Measurements from ENCODE around the gene MYO1A.

Gene MYO1A

DNA sequence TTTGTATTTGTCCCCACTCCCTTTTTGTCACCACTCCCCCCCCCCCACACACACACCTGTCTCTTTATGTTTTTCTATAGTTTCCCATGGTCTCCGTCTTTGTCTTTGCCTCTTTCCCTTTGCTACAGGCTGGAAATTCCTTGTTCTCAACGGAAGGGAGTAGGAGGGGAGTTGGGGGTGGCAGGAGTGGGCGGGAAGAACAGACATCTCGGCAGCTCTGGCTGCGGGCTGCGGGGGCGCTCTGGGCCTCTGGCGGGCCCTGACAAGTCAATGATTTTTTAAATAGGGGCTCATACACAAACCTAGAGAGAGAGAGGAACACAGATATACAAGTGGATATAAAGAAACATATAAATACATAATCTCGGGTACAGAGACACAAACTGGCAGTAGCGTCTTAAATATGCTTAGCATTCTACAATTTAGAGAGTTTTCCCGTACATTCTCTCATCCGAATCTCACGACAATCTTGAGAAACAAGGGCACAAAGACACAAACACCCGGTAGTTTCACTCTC lies 36.6 kb upstream of the MYO1A start (continued):
- TF ChIP-seq, protein P1, sequence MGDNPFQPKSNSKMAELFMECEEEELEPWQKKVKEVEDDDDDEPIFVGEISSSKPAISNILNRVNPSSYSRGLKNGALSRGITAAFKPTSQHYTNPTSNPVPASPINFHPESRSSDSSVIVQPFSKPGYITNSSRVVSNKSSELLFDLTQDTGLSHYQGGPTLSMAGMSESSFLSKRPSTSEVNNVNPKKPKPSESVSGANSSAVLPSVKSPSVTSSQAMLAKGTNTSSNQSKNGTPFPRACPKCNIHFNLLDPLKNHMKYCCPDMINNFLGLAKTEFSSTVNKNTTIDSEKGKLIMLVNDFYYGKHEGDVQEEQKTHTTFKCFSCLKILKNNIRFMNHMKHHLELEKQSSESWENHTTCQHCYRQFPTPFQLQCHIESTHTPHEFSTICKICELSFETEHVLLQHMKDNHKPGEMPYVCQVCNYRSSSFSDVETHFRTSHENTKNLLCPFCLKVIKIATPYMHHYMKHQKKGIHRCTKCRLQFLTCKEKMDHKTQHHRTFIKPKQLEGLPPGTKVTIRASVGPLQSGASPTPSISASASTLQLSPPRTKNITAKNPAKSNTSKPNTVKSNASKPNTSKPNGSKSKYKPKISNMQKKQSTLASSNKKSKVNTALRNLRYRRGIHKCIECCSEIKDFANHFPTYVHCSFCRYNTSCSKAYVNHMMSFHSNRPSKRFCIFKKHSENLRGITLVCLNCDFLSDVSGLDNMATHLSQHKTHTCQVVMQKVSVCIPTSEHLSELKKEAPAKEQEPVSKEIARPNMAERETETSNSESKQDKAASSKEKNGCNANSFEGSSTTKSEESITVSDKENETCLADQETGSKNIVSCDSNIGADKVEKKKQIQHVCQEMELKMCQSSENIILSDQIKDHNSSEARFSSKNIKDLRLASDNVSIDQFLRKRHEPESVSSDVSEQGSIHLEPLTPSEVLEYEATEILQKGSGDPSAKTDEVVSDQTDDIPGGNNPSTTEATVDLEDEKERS (tag by site-specific recombination; IDR thresholded peaks at IDR 0.05), result no peak
- TF ChIP-seq OSR2 (tag by site-specific recombination; IDR thresholded peaks at IDR 0.05) (no peak), ZBTB21 (tag by site-specific recombination; IDR thresholded peaks at IDR 0.05) (no peak), ZNF530 (tag by site-specific recombination; IDR thresholded peaks at IDR 0.05; ENCODE audit: low read depth) (no peak), ZNF19 (tag by site-specific recombination; IDR thresholded peaks at IDR 0.05; ENCODE audit: low read depth) (no peak), ZNF510 (tag by site-specific recombination; IDR thresholded peaks at IDR 0.05; ENCODE audit: insufficient replicate concordance) (no peak), ZNF391 (tag by site-specific recombination; IDR thresholded peaks at IDR 0.05; ENCODE audit: borderline replicate concordance, low read depth) (peak; percentile 18; the same call in 1 of the 2 replicates), GLI4 (tag by site-specific recombination; IDR thresholded peaks at IDR 0.05) (no peak), ZNF175 (tag by site-specific recombination; IDR thresholded peaks at IDR 0.05) (no peak), ZNF621 (tag by site-specific recombination; IDR thresholded peaks at IDR 0.05) (no peak), ZNF202 (tag by site-specific recombination; IDR thresholded peaks at IDR 0.05; ENCODE audit: borderline replicate concordance) (no peak), ZNF521 (tag by site-specific recombination; IDR thresholded peaks at IDR 0.05) (no peak), ZNF214 (tag by site-specific recombination; IDR thresholded peaks at IDR 0.05; ENCODE audit: borderline replicate concordance) (no peak), TCF7L2 (IDR thresholded peaks at IDR 0.05; ENCODE audit: borderline replicate concordance, low read depth, low read length) (no peak), SALL2 (tag by site-specific recombination; IDR thresholded peaks at IDR 0.05; ENCODE audit: borderline replicate concordance) (no peak), ZNF785 (tag by site-specific recombination; IDR thresholded peaks at IDR 0.05) (no peak), ZNF544 (tag by site-specific recombination; IDR thresholded peaks at IDR 0.05) (no peak), ZNF658 (tag by site-specific recombination; IDR thresholded peaks at IDR 0.05) (no peak), HIC1 (tag by site-specific recombination; IDR thresholded peaks at IDR 0.05) (no peak)
- TF ChIP-seq, protein P2, sequence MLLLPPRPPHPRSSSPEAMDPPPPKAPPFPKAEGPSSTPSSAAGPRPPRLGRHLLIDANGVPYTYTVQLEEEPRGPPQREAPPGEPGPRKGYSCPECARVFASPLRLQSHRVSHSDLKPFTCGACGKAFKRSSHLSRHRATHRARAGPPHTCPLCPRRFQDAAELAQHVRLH (tag by site-specific recombination; IDR thresholded peaks at IDR 0.05), result no peak
- TF ChIP-seq, protein P3, sequence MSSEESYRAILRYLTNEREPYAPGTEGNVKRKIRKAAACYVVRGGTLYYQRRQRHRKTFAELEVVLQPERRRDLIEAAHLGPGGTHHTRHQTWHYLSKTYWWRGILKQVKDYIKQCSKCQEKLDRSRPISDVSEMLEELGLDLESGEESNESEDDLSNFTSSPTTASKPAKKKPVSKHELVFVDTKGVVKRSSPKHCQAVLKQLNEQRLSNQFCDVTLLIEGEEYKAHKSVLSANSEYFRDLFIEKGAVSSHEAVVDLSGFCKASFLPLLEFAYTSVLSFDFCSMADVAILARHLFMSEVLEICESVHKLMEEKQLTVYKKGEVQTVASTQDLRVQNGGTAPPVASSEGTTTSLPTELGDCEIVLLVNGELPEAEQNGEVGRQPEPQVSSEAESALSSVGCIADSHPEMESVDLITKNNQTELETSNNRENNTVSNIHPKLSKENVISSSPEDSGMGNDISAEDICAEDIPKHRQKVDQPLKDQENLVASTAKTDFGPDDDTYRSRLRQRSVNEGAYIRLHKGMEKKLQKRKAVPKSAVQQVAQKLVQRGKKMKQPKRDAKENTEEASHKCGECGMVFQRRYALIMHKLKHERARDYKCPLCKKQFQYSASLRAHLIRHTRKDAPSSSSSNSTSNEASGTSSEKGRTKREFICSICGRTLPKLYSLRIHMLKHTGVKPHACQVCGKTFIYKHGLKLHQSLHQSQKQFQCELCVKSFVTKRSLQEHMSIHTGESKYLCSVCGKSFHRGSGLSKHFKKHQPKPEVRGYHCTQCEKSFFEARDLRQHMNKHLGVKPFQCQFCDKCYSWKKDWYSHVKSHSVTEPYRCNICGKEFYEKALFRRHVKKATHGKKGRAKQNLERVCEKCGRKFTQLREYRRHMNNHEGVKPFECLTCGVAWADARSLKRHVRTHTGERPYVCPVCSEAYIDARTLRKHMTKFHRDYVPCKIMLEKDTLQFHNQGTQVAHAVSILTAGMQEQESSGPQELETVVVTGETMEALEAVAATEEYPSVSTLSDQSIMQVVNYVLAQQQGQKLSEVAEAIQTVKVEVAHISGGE (tag by site-specific recombination; conservative IDR thresholded peaks at IDR 0.05; ENCODE audit: low read depth), result no peak
- TF ChIP-seq, protein P4, sequence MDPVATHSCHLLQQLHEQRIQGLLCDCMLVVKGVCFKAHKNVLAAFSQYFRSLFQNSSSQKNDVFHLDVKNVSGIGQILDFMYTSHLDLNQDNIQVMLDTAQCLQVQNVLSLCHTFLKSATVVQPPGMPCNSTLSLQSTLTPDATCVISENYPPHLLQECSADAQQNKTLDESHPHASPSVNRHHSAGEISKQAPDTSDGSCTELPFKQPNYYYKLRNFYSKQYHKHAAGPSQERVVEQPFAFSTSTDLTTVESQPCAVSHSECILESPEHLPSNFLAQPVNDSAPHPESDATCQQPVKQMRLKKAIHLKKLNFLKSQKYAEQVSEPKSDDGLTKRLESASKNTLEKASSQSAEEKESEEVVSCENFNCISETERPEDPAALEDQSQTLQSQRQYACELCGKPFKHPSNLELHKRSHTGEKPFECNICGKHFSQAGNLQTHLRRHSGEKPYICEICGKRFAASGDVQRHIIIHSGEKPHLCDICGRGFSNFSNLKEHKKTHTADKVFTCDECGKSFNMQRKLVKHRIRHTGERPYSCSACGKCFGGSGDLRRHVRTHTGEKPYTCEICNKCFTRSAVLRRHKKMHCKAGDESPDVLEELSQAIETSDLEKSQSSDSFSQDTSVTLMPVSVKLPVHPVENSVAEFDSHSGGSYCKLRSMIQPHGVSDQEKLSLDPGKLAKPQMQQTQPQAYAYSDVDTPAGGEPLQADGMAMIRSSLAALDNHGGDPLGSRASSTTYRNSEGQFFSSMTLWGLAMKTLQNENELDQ (tag by site-specific recombination; IDR thresholded peaks at IDR 0.05; ENCODE audit: low read depth), result no peak
- TF ChIP-seq, protein P5, sequence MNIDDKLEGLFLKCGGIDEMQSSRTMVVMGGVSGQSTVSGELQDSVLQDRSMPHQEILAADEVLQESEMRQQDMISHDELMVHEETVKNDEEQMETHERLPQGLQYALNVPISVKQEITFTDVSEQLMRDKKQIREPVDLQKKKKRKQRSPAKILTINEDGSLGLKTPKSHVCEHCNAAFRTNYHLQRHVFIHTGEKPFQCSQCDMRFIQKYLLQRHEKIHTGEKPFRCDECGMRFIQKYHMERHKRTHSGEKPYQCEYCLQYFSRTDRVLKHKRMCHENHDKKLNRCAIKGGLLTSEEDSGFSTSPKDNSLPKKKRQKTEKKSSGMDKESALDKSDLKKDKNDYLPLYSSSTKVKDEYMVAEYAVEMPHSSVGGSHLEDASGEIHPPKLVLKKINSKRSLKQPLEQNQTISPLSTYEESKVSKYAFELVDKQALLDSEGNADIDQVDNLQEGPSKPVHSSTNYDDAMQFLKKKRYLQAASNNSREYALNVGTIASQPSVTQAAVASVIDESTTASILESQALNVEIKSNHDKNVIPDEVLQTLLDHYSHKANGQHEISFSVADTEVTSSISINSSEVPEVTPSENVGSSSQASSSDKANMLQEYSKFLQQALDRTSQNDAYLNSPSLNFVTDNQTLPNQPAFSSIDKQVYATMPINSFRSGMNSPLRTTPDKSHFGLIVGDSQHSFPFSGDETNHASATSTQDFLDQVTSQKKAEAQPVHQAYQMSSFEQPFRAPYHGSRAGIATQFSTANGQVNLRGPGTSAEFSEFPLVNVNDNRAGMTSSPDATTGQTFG (tag by site-specific recombination; IDR thresholded peaks at IDR 0.05; ENCODE audit: borderline replicate concordance), result no peak
- TF ChIP-seq, protein P6, sequence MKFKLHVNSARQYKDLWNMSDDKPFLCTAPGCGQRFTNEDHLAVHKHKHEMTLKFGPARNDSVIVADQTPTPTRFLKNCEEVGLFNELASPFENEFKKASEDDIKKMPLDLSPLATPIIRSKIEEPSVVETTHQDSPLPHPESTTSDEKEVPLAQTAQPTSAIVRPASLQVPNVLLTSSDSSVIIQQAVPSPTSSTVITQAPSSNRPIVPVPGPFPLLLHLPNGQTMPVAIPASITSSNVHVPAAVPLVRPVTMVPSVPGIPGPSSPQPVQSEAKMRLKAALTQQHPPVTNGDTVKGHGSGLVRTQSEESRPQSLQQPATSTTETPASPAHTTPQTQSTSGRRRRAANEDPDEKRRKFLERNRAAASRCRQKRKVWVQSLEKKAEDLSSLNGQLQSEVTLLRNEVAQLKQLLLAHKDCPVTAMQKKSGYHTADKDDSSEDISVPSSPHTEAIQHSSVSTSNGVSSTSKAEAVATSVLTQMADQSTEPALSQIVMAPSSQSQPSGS (tag by site-specific recombination; IDR thresholded peaks at IDR 0.05; ENCODE audit: low read depth), result no peak

Data from HEK293 (cell line).